B cell (primary cell): Measurements from ENCODE around the gene ARV1. TPM values are rescaled to one million over a fixed set of nuclear protein-coding genes. Genes with fewer than 3 reads are reported as not detected.

Experiments used
- ATAC-seq: fragments of 200-7000 bp; cut with Tn5 transposase; one replicate; pipeline ENCODE4 v1.10.0; 2021; ENCODE audit warnings: low read depth, mild to moderate bottlenecking, moderate number of reproducible peaks, moderate library complexity
- CTCF ChIA-PET: fragments of 350-600 bp; sonication (Branson Sonifier 250); formaldehyde crosslinking; loops from one replicate; lab custom pipeline; 2021; ENCODE audit warnings: antibody characterized with exemption, inconsistent platforms; lab: Charles Lee
- POLR2A ChIA-PET: fragments of 350-600 bp; sonication (Branson Sonifier 250); formaldehyde crosslinking; loops from one replicate; lab custom pipeline; 2021; ENCODE audit warnings: antibody characterized with exemption; lab: Charles Lee
- DNase-seq: peaks from one replicate; pipeline ENCODE4 v3.0.0; 2013
- H2AFZ ChIP-seq: 2 replicates; pipeline ENCODE4 v1.6.1; 2012; ENCODE audit warnings: mild to moderate bottlenecking, low read depth, low read length; ENCODE audit not compliant: insufficient read depth, poor library complexity, severe bottlenecking
- H3K27ac ChIP-seq, 2 donors: 1 replicate in 1 of 2; 2 replicates in 1 of 2; pipeline ENCODE4 v1.5.1; 2012 to 2013; ENCODE audit warnings: low read length in 2 of 2, mild to moderate bottlenecking in 2 of 2, moderate library complexity in 1 of 2
- H3K27me3 ChIP-seq, 4 experiments: fragments of 200-600 bp in 1 of 4; sonication (generic) in 1 of 4; replicated peaks in 1 of 4; 1 replicate in 2 of 4; 2 replicates in 2 of 4; pipeline versions ENCODE4 v1.6.1 to v1.7.0; 2013 to 2016; ENCODE audit warnings: low read length in 3 of 4, mild to moderate bottlenecking in 2 of 4, mixed read lengths in 1 of 4, moderate library complexity in 1 of 4; ENCODE audit not compliant: insufficient read depth in 4 of 4, control insufficient read depth in 3 of 4; ENCODE audit errors: control extremely low read depth in 1 of 4
- H3K36me3 ChIP-seq, 2 experiments: replicated peaks in 1 of 2; 1 replicate in 1 of 2; 2 replicates in 1 of 2; pipeline versions ENCODE4 v1.6.1 to v1.7.1; 2013; ENCODE audit warnings: low read length in 1 of 2; ENCODE audit not compliant: insufficient read depth in 2 of 2, control insufficient read depth in 1 of 2; ENCODE audit errors: control extremely low read depth in 1 of 2, extremely low read depth in 1 of 2
- H3K4me1 ChIP-seq, 2 donors: fragments of 200-600 bp in 1 of 2; sonication (generic) in 1 of 2; 1 replicate in 1 of 2; 2 replicates in 1 of 2; pipeline versions ENCODE4 v1.5.1 to v1.6.1; 2013 to 2017; ENCODE audit warnings: low read length in 2 of 2; ENCODE audit not compliant: control insufficient read depth in 2 of 2, insufficient read depth in 2 of 2
- H3K4me2 ChIP-seq: replicated peaks from 2 replicates; pipeline ENCODE3; 2012; ENCODE audit warnings: mild to moderate bottlenecking, low read depth, low read length; ENCODE audit not compliant: poor library complexity, severe bottlenecking
- H3K4me3 ChIP-seq, 5 experiments: fragments of 200-600 bp in 1 of 5; sonication (generic) in 1 of 5; 1 replicate in 3 of 5; 2 replicates in 2 of 5; pipeline versions ENCODE4 v1.5.1 to v1.7.0; 2011 to 2016; ENCODE audit warnings: low read length in 4 of 5, mild to moderate bottlenecking in 4 of 5, low read depth in 2 of 5, control low read depth in 1 of 5, moderate library complexity in 1 of 5; ENCODE audit not compliant: insufficient read depth in 1 of 5; ENCODE audit errors: control extremely low read depth in 1 of 5, extremely low read depth in 1 of 5
- H3K79me2 ChIP-seq: fragments of 200-600 bp; sonication (generic); one replicate; pipeline ENCODE4 v1.6.0; 2016; ENCODE audit warnings: low read length; ENCODE audit not compliant: control insufficient read depth, insufficient read depth
- H3K9ac ChIP-seq: fragments of 200-600 bp; sonication (generic); 2 replicates; pipeline ENCODE4 v1.6.1; 2017; ENCODE audit warnings: mild to moderate bottlenecking, low read length, moderate library complexity
- H3K9me3 ChIP-seq, 3 donors: one replicate each; pipeline versions ENCODE4 v1.6.1 to v1.7.1; 2013; ENCODE audit warnings: low read length in 2 of 3; ENCODE audit not compliant: control insufficient read depth in 2 of 3, insufficient read depth in 1 of 3; ENCODE audit errors: control extremely low read depth in 1 of 3
- H4K20me1 ChIP-seq: 2 replicates; pipeline ENCODE4 v1.6.0; 2012; ENCODE audit warnings: mild to moderate bottlenecking, low read length; ENCODE audit not compliant: insufficient read depth, control insufficient read depth, poor library complexity, severe bottlenecking
- H3K27ac Mint-ChIP-seq: one replicate; pipeline ENCODE4 v1.8.0; 2021; ENCODE audit warnings: mixed read lengths
- H3K27me3 Mint-ChIP-seq: one replicate; pipeline ENCODE4 v1.8.0; 2021; ENCODE audit warnings: mixed read lengths
- H3K4me1 Mint-ChIP-seq: one replicate; pipeline ENCODE4 v1.8.0; 2021; ENCODE audit warnings: mixed read lengths
- H3K4me3 Mint-ChIP-seq: one replicate; pipeline ENCODE4 v1.8.0; 2021; ENCODE audit warnings: mixed read lengths
- H3K9me3 Mint-ChIP-seq: one replicate; pipeline ENCODE4 v1.8.0; 2022; ENCODE audit warnings: mixed read lengths; ENCODE audit not compliant: insufficient read depth
- EZH2 ChIP-seq: IDR thresholded peaks from 2 replicates; pipeline ENCODE4 v1.6.1; 2012; ENCODE audit warnings: borderline replicate concordance, low read depth, mild to moderate bottlenecking, moderate library complexity, low read length; ENCODE audit not compliant: insufficient read depth, poor library complexity, severe bottlenecking
- WGBS: methylation state at CpG from one replicate; pipeline ENCODE4 v1.1.5; 2013; ENCODE audit warnings: missing lambda C conversion rate; ENCODE audit not compliant: insufficient coverage; 5-methylcytosine and 5-hydroxymethylcytosine counted together
- intact Hi-C: fragments of 100-400 bp; cut with micrococcal nuclease; formaldehyde crosslinking; loops from one replicate; pipeline ENCODE4 v1.10.0; 2022
- polyA plus RNA-seq: library from polyadenylated mRNA; depleted of rRNA; stranded (reverse); fragments of >200 nt; gene quantifications from 2 replicates; pipeline ENCODE4 v1.2.3, GENCODE V29; 2012
- total RNA-seq, 2 donors: library from RNA; stranded (reverse); fragments of 120-200 nt in 1 of 2; gene quantifications; 1 replicate in 1 of 2; 2 replicates in 1 of 2; pipeline versions ENCODE4 v1.2.3 to v1.2.4, GENCODE V29; 2013 to 2022
- TF ChIP-seq, protein P1 (sequence below): fragments of 200-600 bp; IDR thresholded peaks from one replicate; pipeline ENCODE4 v1.8.0; 2022; ENCODE audit warnings: antibody characterized with exemption, mild to moderate bottlenecking

ARV1 gene
- total and polyA plus RNA-seq, 2 donors (not counting 1 experiment from before 2014, with no cell fraction given): 10.7 to 11.6 TPM

DNA sequence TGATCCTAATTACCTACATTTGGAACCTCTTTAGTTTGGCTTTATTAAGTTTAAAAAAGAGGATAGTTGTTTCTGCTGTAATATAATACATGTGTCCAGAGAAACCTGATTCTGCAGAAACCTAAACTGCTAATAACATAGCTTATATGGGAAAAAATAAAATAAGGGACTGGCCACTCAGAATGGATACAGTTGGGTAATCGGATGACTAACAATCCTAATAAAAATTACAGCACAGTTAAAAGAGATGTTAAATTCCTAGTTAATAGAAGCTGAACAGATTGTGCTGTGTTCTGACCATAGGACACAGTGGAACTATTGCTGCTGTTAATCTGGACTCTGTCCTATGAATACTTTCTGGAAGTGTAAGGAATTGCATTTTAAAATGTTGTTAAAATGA lies 16.0 kb downstream of the ARV1 start:
- POLR2A ChIA-PET: no interaction called here
- ATAC-seq: no peak

DNA sequence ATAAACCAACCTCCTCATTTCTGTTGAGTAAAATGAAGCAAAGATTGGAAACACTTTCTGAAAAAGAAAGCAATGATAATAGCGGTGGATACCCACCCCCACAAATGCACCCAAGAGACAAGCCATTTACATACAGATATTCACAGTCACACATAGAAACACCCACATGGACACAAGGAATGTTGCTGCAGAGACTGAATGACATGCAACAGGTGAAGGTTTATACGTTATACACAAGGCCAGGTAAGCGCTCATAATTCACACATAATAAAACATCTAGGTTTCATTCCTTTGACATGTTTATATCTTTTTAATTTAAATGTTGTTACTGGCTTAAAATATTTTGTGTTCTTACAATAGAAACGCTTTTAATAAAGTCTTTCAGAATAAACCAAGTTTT lies 21.3 kb downstream of the ARV1 start:
- H3K4me3 ChIP-seq: no peak overlapping the region
- no peak overlapping the region for H2AFZ ChIP-seq
- peaks cover 21% of the 10 kb centered on the region for H3K9me3 Mint-ChIP-seq
- no peak overlapping the region for H3K4me2 ChIP-seq
- ATAC-seq (no peak), DNase-seq (no peak)
- H3K27me3 Mint-ChIP-seq: no peaks in the 10 kb centered on the region
- ChIA-PET CTCF (no interaction called here), POLR2A (no interaction called here)
- intact Hi-C loops: no loop called here
- no peak overlapping the region for H3K27ac Mint-ChIP-seq
- H3K4me3 Mint-ChIP-seq: no peak overlapping the region
- no peaks in the 10 kb centered on the region for H4K20me1 ChIP-seq
- WGBS: 83% methylated on average over 1 of the region's 4 CpGs
- H3K4me1 Mint-ChIP-seq: no peaks in the 10 kb centered on the region
- TF ChIP-seq EZH2: no peak
- TF ChIP-seq, protein P1, sequence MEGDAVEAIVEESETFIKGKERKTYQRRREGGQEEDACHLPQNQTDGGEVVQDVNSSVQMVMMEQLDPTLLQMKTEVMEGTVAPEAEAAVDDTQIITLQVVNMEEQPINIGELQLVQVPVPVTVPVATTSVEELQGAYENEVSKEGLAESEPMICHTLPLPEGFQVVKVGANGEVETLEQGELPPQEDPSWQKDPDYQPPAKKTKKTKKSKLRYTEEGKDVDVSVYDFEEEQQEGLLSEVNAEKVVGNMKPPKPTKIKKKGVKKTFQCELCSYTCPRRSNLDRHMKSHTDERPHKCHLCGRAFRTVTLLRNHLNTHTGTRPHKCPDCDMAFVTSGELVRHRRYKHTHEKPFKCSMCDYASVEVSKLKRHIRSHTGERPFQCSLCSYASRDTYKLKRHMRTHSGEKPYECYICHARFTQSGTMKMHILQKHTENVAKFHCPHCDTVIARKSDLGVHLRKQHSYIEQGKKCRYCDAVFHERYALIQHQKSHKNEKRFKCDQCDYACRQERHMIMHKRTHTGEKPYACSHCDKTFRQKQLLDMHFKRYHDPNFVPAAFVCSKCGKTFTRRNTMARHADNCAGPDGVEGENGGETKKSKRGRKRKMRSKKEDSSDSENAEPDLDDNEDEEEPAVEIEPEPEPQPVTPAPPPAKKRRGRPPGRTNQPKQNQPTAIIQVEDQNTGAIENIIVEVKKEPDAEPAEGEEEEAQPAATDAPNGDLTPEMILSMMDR: no peak
- H3K27me3 ChIP-seq: no peaks in the 10 kb centered on the region
- no peak overlapping the region for H3K27ac ChIP-seq
- peaks cover 2 to 56% of the 10 kb centered on the region in 2 experiments for H3K36me3 ChIP-seq
- no peaks in the 10 kb centered on the region for H3K4me1 ChIP-seq
- no peak overlapping the region for H3K9ac ChIP-seq
- H3K9me3 ChIP-seq: peaks cover 0 to 12% (median 11%) of the 10 kb centered on the region in 3 donors
- H3K79me2 ChIP-seq: no peaks in the 10 kb centered on the region

More for the DNA sequence above, 16.0 kb downstream of the ARV1 start:
- no peak overlapping the region for H3K4me3 Mint-ChIP-seq
- no peaks in the 10 kb centered on the region for H3K27me3 Mint-ChIP-seq
- H2AFZ ChIP-seq: no peak overlapping the region
- no peak for DNase-seq
- no peaks in the 10 kb centered on the region for H3K27me3 ChIP-seq
- H3K9ac ChIP-seq: no peak overlapping the region
- no peak for TF ChIP-seq EZH2
- TF ChIP-seq, protein P1: no peak
- CTCF ChIA-PET: interaction anchor here (0.7 to 1.3 kb wide), 2 partner anchors 79 to 97 kb away, joined by 3 read pairs; no protein-coding TSS in a partner anchor
- WGBS: no CpG with 5 or more reads among the region's 1 CpG
- no peak overlapping the region for H3K4me2 ChIP-seq
- H3K27ac ChIP-seq: no peak overlapping the region
- no peak overlapping the region for H3K4me3 ChIP-seq
- intact Hi-C loops: no loop called here
- peaks cover 3 to 65% of the 10 kb centered on the region in 2 experiments for H3K36me3 ChIP-seq
- no peaks in the 10 kb centered on the region for H3K9me3 ChIP-seq
- H3K9me3 Mint-ChIP-seq: no peaks in the 10 kb centered on the region
- H3K4me1 ChIP-seq: no peaks in the 10 kb centered on the region
- H3K27ac Mint-ChIP-seq: no peak overlapping the region
- no peaks in the 10 kb centered on the region for H3K4me1 Mint-ChIP-seq
- no peaks in the 10 kb centered on the region for H4K20me1 ChIP-seq
- H3K79me2 ChIP-seq: peaks cover 14% of the 10 kb centered on the region
